K562 (cell line): ENCODE data around the gene MARCHF9. TPM values are rescaled to one million over a fixed set of nuclear protein-coding genes. Genes with fewer than 3 reads are reported as not detected.
A peak's percentile ranks its signal among the peaks of the same experiment; 100 is the strongest.

ENCODE experiments used
- CHD4 ChIP-seq: fragments of 200-600 bp; sonication (generic); IDR thresholded peaks from 3 replicates; pipeline ENCODE4 v1.6.1; 2012; ENCODE audit warnings: low read depth, mild to moderate bottlenecking, mixed read lengths, low read length, inconsistent platforms; ENCODE audit not compliant: insufficient read depth, insufficient replicate concordance, poor library complexity, severe bottlenecking
- CREM ChIP-seq: IDR thresholded peaks from 2 replicates; pipeline ENCODE4 v1.6.1; 2014; ENCODE audit warnings: antibody characterized with exemption, low read depth
- FOXA3 ChIP-seq, 2 experiments: fragments of 450-650 bp in 1 of 2; sonication (generic) in 1 of 2; formaldehyde crosslinking; IDR thresholded peaks in 1 of 2; conservative IDR thresholded peaks in 1 of 2; 2 replicates each; pipeline versions ENCODE4 v1.4.0 to v1.8.0; 2020 to 2022; ENCODE audit warnings: mild to moderate bottlenecking in 2 of 2, missing genetic modification reagents in 1 of 2
- KDM4B ChIP-seq, 2 experiments: fragments of 450-650 bp in 1 of 2; sonication (generic) in 1 of 2; IDR thresholded peaks; 2 replicates each; pipeline ENCODE4 v1.6.1; 2016 to 2017; ENCODE audit warnings: borderline replicate concordance in 2 of 2, antibody characterized with exemption in 1 of 2, low read depth in 1 of 2, mild to moderate bottlenecking in 1 of 2
- MBD2 ChIP-seq: sonication (generic); IDR thresholded peaks from 2 replicates; pipeline ENCODE4 v1.6.1; 2016; ENCODE audit warnings: low read depth, borderline replicate concordance
- NELFE ChIP-seq: IDR thresholded peaks from 2 replicates; pipeline ENCODE4 v1.6.1; 2011; ENCODE audit warnings: mild to moderate bottlenecking; ENCODE audit not compliant: insufficient read depth, insufficient read length
- RBFOX2 ChIP-seq: fragments of 200-400 bp; formaldehyde crosslinking; IDR thresholded peaks from 2 replicates; pipeline ENCODE4 v1.6.1; 2017; ENCODE audit warnings: low read depth, mild to moderate bottlenecking, low read length, moderate library complexity
- polyA plus RNA-seq, 8 experiments: library from polyadenylated mRNA; depleted of rRNA in 4 of 8; stranded (reverse) in 5 of 8; unstranded in 3 of 8; fragments of >200 nt; fragmentation: Nextera tagmentation in 2 of 8; fragmentation: Illumina TruSeq in 1 of 8; extraction: Ambion mirVana in 2 of 8; extraction: Trizol in 1 of 8; gene quantifications; 2 replicates each; pipeline versions ENCODE4 v1.2.1 to v1.2.3, GENCODE V29; 2011 to 2014; ENCODE audit warnings: inconsistent platforms in 1 of 8, missing spikeins in 1 of 8
- total RNA-seq, 7 experiments: library from RNA; depleted of rRNA in 6 of 7; stranded (reverse); fragments of >200 nt in 6 of 7; fragmentation: Illumina TruSeq in 2 of 7; extraction: Trizol in 2 of 7; gene quantifications; 2 replicates each; pipeline versions ENCODE4 v1.2.1 to v1.2.3, GENCODE V29; 2011 to 2021; ENCODE audit warnings: low replicate concordance in 1 of 7
- TF ChIP-seq, protein P1 (sequence below): fragments of 450-650 bp; IDR thresholded peaks from 2 replicates; pipeline ENCODE4 v1.6.1; 2014; ENCODE audit warnings: low read depth, mild to moderate bottlenecking, moderate library complexity, borderline replicate concordance
- TF ChIP-seq, protein P2 (sequence below): IDR thresholded peaks from 2 replicates; pipeline ENCODE4 v1.6.1; 2011; ENCODE audit not compliant: insufficient read length; ENCODE audit errors: extremely low read depth
- TF ChIP-seq, protein P3 (sequence below), 3 experiments: fragments of 200-800 bp in 1 of 3; fragments of 250-450 bp in 1 of 3; fragments of 450-650 bp in 1 of 3; sonication (Bioruptor Pico) in 1 of 3; sonication (Bioruptor generic) in 1 of 3; formaldehyde crosslinking in 1 of 3; IDR thresholded peaks; 2 replicates each; pipeline versions ENCODE4 v1.6.1 to v1.8.0; 2016 to 2022; ENCODE audit warnings: mild to moderate bottlenecking in 2 of 3, missing genetic modification characterization in 2 of 3, missing compliant biosample characterization in 1 of 3, moderate library complexity in 1 of 3
- TF ChIP-seq, protein P4 (sequence below): sonication (generic); formaldehyde crosslinking; IDR thresholded peaks from 2 replicates; pipeline ENCODE4 v1.5.0; 2020; ENCODE audit warnings: missing genetic modification reagents
- TF ChIP-seq, protein P5 (sequence below): fragments of 250-450 bp; sonication (Bioruptor Pico); IDR thresholded peaks from 2 replicates; pipeline ENCODE4 v1.4.0; 2020; ENCODE audit warnings: mild to moderate bottlenecking
- TF ChIP-seq, protein P6 (sequence below): fragments of 250-450 bp; sonication (Bioruptor Pico); IDR thresholded peaks from 2 replicates; pipeline ENCODE4 v1.5.0; 2022; ENCODE audit warnings: mild to moderate bottlenecking

The MARCHF9 gene
- total and polyA plus RNA-seq, 9 of the 15 experiments (the other 6 are each of a cell fraction or from before 2014, with no cell fraction given): 0.80 to 12.4 (median 6.2) TPM

DNA sequence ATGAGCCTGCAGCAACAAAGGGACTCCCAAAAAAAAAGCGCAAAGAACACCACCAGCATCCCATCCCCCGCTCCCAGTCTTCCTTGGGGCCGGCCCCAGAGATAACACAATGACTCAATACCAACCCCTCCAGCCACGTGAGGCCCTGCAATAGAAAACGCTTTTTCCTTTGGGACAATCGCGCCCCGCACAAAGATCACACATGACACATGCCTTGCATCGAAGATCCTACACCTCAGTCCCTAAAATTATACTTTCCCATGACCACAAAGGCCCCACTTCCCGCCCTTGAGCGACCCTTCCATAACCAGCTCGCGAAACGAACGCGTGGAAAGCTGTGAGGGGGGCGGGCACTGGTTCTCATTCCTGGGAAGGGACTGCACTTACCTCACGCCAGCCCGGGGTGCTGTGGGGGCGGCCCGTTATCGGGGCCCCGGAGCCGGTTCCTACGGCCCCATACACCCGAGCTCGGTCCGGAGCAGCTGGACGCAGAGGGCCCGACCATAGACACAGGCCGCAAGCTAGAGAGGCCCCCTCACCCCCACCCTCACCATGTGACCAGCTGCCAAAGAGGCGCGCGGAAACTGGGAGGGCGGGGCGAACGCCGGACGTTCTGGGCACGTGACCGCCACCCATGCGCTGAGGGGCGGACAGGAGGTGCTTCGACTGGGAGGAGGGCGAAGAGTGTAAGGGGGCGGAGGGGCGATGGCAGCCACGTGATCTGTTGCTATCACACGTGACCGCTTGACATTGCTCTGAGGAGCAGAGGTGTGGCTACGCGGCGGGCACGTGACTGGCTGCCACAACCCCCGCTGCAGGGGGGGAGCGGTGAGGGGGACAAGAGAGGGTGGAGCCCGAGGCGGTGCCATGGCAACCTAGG, 2.9 kb upstream of the MARCHF9 start, which contains the start of gene CDK4 (continued):
- TF ChIP-seq, protein P1, sequence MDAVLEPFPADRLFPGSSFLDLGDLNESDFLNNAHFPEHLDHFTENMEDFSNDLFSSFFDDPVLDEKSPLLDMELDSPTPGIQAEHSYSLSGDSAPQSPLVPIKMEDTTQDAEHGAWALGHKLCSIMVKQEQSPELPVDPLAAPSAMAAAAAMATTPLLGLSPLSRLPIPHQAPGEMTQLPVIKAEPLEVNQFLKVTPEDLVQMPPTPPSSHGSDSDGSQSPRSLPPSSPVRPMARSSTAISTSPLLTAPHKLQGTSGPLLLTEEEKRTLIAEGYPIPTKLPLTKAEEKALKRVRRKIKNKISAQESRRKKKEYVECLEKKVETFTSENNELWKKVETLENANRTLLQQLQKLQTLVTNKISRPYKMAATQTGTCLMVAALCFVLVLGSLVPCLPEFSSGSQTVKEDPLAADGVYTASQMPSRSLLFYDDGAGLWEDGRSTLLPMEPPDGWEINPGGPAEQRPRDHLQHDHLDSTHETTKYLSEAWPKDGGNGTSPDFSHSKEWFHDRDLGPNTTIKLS: peak; percentile 78; the same call in 1 of the 2 replicates
- TF ChIP-seq, protein P2, sequence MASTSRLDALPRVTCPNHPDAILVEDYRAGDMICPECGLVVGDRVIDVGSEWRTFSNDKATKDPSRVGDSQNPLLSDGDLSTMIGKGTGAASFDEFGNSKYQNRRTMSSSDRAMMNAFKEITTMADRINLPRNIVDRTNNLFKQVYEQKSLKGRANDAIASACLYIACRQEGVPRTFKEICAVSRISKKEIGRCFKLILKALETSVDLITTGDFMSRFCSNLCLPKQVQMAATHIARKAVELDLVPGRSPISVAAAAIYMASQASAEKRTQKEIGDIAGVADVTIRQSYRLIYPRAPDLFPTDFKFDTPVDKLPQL: no peak
- peak; percentile 99 for TF ChIP-seq RBFOX2
- TF ChIP-seq CHD4: no peak
- peak; percentile 91 for TF ChIP-seq CREM
- TF ChIP-seq, protein P3, sequence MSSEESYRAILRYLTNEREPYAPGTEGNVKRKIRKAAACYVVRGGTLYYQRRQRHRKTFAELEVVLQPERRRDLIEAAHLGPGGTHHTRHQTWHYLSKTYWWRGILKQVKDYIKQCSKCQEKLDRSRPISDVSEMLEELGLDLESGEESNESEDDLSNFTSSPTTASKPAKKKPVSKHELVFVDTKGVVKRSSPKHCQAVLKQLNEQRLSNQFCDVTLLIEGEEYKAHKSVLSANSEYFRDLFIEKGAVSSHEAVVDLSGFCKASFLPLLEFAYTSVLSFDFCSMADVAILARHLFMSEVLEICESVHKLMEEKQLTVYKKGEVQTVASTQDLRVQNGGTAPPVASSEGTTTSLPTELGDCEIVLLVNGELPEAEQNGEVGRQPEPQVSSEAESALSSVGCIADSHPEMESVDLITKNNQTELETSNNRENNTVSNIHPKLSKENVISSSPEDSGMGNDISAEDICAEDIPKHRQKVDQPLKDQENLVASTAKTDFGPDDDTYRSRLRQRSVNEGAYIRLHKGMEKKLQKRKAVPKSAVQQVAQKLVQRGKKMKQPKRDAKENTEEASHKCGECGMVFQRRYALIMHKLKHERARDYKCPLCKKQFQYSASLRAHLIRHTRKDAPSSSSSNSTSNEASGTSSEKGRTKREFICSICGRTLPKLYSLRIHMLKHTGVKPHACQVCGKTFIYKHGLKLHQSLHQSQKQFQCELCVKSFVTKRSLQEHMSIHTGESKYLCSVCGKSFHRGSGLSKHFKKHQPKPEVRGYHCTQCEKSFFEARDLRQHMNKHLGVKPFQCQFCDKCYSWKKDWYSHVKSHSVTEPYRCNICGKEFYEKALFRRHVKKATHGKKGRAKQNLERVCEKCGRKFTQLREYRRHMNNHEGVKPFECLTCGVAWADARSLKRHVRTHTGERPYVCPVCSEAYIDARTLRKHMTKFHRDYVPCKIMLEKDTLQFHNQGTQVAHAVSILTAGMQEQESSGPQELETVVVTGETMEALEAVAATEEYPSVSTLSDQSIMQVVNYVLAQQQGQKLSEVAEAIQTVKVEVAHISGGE (CRISPR knock-in tag; IDR thresholded peaks at IDR 0.05): peak in 1 of 3 experiments; percentile 68; a peak in 2 of 6 replicates
- TF ChIP-seq, protein P4, sequence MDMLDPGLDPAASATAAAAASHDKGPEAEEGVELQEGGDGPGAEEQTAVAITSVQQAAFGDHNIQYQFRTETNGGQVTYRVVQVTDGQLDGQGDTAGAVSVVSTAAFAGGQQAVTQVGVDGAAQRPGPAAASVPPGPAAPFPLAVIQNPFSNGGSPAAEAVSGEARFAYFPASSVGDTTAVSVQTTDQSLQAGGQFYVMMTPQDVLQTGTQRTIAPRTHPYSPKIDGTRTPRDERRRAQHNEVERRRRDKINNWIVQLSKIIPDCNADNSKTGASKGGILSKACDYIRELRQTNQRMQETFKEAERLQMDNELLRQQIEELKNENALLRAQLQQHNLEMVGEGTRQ: peak; percentile 99
- TF ChIP-seq NELFE: no peak
- TF ChIP-seq FOXA3 (CRISPR knock-in tag; conservative IDR thresholded peaks at IDR 0.05 in 1 of 2, IDR thresholded peaks at IDR 0.05 in 1 of 2): no peak
- TF ChIP-seq, protein P5, sequence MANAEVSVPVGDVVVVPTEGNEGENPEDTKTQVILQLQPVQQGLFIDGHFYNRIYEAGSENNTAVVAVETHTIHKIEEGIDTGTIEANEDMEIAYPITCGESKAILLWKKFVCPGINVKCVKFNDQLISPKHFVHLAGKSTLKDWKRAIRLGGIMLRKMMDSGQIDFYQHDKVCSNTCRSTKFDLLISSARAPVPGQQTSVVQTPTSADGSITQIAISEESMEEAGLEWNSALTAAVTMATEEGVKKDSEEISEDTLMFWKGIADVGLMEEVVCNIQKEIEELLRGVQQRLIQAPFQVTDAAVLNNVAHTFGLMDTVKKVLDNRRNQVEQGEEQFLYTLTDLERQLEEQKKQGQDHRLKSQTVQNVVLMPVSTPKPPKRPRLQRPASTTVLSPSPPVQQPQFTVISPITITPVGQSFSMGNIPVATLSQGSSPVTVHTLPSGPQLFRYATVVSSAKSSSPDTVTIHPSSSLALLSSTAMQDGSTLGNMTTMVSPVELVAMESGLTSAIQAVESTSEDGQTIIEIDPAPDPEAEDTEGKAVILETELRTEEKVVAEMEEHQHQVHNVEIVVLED (CRISPR knock-in tag): peak; percentile 72
- peak; percentile 54; the same call in 1 of the 2 replicates for TF ChIP-seq MBD2
- TF ChIP-seq KDM4B (IDR thresholded peaks at IDR 0.05; ENCODE audit: borderline replicate concordance in 2 of 2, low read depth in 1 of 2): peak in 1 of 2 experiments; percentile 91; a peak in 2 of 4 replicates
- TF ChIP-seq, protein P6, sequence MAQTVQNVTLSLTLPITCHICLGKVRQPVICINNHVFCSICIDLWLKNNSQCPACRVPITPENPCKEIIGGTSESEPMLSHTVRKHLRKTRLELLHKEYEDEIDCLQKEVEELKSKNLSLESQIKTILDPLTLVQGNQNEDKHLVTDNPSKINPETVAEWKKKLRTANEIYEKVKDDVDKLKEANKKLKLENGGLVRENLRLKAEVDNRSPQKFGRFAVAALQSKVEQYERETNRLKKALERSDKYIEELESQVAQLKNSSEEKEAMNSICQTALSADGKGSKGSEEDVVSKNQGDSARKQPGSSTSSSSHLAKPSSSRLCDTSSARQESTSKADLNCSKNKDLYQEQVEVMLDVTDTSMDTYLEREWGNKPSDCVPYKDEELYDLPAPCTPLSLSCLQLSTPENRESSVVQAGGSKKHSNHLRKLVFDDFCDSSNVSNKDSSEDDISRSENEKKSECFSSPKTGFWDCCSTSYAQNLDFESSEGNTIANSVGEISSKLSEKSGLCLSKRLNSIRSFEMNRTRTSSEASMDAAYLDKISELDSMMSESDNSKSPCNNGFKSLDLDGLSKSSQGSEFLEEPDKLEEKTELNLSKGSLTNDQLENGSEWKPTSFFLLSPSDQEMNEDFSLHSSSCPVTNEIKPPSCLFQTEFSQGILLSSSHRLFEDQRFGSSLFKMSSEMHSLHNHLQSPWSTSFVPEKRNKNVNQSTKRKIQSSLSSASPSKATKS: no peak
